HEK293 (cell line): ENCODE data around the gene MAGI2.

Source experiments
- ATF2 ChIP-seq: fragments of 450-650 bp; formaldehyde crosslinking; IDR thresholded peaks from 2 replicates; pipeline ENCODE4 v1.5.1; 2016; ENCODE audit warnings: missing biosample characterization, missing genetic modification characterization, low read depth
- KLF16 ChIP-seq: fragments of 450-650 bp; formaldehyde crosslinking; IDR thresholded peaks from 2 replicates; pipeline ENCODE4 v1.5.1; 2017; ENCODE audit warnings: missing biosample characterization, missing genetic modification characterization
- PBX3 ChIP-seq: sonication (generic); formaldehyde crosslinking; IDR thresholded peaks from 2 replicates; pipeline ENCODE4 v1.8.1; 2022; ENCODE audit warnings: mild to moderate bottlenecking, moderate library complexity, missing genetic modification reagents
- WT1 ChIP-seq: fragments of 450-650 bp; formaldehyde crosslinking; IDR thresholded peaks from 2 replicates; pipeline ENCODE4 v1.5.1; 2016; ENCODE audit warnings: missing biosample characterization, missing genetic modification characterization
- YY1 ChIP-seq: fragments of 450-650 bp; formaldehyde crosslinking; IDR thresholded peaks from 2 replicates; pipeline ENCODE4 v1.5.1; 2018; ENCODE audit warnings: missing biosample characterization, missing genetic modification characterization
- ZNF184 ChIP-seq: fragments of 450-650 bp; IDR thresholded peaks from 2 replicates; pipeline ENCODE4 v1.5.1; 2018; ENCODE audit warnings: missing biosample characterization, mild to moderate bottlenecking, missing genetic modification characterization
- ZNF274 ChIP-seq, 2 experiments: fragments of 200-500 bp in 1 of 2; fragments of 450-650 bp in 1 of 2; sonication (Bioruptor generic) in 1 of 2; formaldehyde crosslinking in 1 of 2; IDR thresholded peaks; 2 replicates each; pipeline versions ENCODE4 v1.5.1 to v1.6.1; 2014 to 2016; ENCODE audit warnings: borderline replicate concordance in 1 of 2, inconsistent platforms in 1 of 2, low read length in 1 of 2, missing biosample characterization in 1 of 2, missing genetic modification characterization in 1 of 2
- ZNF391 ChIP-seq: fragments of 450-650 bp; formaldehyde crosslinking; IDR thresholded peaks from 2 replicates; pipeline ENCODE4 v1.5.1; 2016; ENCODE audit warnings: low read depth, missing biosample characterization, missing genetic modification characterization, borderline replicate concordance
- ZNF423 ChIP-seq: fragments of 450-650 bp; formaldehyde crosslinking; IDR thresholded peaks from 2 replicates; pipeline ENCODE4 v1.5.1; 2016; ENCODE audit warnings: missing biosample characterization, missing genetic modification characterization
- ZNF555 ChIP-seq: fragments of 450-650 bp; formaldehyde crosslinking; conservative IDR thresholded peaks from 2 replicates; pipeline ENCODE4 v1.5.1; 2017; ENCODE audit warnings: missing biosample characterization, mild to moderate bottlenecking, missing genetic modification characterization, inconsistent platforms
- ZNF777 ChIP-seq: fragments of 450-650 bp; formaldehyde crosslinking; IDR thresholded peaks from 2 replicates; pipeline ENCODE4 v1.5.1; 2017; ENCODE audit warnings: missing biosample characterization, missing genetic modification characterization, borderline replicate concordance
- TF ChIP-seq, protein P1 (sequence below): fragments of 450-650 bp; formaldehyde crosslinking; IDR thresholded peaks from 2 replicates; pipeline ENCODE4 v1.5.1; 2016; ENCODE audit warnings: missing biosample characterization, missing genetic modification characterization
- TF ChIP-seq, protein P2 (sequence below): fragments of 450-650 bp; formaldehyde crosslinking; IDR thresholded peaks from 2 replicates; pipeline ENCODE4 v1.5.1; 2017; ENCODE audit warnings: missing biosample characterization, missing genetic modification characterization
- TF ChIP-seq, protein P3 (sequence below): fragments of 450-650 bp; formaldehyde crosslinking; IDR thresholded peaks from 2 replicates; pipeline ENCODE4 v1.5.1; 2016; ENCODE audit warnings: missing biosample characterization, missing genetic modification characterization

GRCh38 chr7:78170815-78171214 lies 1282.7 kb downstream of the MAGI2 start:
- TF ChIP-seq PBX3 (CRISPR knock-in tag) (no peak), ZNF423 (tag by site-specific recombination) (no peak), ZNF274 (IDR thresholded peaks at IDR 0.05; ENCODE audit: low read length) (no peak), ZNF274 (tag by site-specific recombination; IDR thresholded peaks at IDR 0.05; ENCODE audit: borderline replicate concordance) (no peak), YY1 (tag by site-specific recombination) (no peak), ATF2 (tag by site-specific recombination) (no peak), ZNF555 (tag by site-specific recombination) (no peak), KLF16 (tag by site-specific recombination) (no peak), WT1 (tag by site-specific recombination) (no peak), ZNF184 (tag by site-specific recombination) (no peak), ZNF391 (tag by site-specific recombination) (no peak), ZNF777 (tag by site-specific recombination) (no peak)
- TF ChIP-seq, protein P1, sequence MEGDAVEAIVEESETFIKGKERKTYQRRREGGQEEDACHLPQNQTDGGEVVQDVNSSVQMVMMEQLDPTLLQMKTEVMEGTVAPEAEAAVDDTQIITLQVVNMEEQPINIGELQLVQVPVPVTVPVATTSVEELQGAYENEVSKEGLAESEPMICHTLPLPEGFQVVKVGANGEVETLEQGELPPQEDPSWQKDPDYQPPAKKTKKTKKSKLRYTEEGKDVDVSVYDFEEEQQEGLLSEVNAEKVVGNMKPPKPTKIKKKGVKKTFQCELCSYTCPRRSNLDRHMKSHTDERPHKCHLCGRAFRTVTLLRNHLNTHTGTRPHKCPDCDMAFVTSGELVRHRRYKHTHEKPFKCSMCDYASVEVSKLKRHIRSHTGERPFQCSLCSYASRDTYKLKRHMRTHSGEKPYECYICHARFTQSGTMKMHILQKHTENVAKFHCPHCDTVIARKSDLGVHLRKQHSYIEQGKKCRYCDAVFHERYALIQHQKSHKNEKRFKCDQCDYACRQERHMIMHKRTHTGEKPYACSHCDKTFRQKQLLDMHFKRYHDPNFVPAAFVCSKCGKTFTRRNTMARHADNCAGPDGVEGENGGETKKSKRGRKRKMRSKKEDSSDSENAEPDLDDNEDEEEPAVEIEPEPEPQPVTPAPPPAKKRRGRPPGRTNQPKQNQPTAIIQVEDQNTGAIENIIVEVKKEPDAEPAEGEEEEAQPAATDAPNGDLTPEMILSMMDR (tag by site-specific recombination): no peak
- TF ChIP-seq, protein P2, sequence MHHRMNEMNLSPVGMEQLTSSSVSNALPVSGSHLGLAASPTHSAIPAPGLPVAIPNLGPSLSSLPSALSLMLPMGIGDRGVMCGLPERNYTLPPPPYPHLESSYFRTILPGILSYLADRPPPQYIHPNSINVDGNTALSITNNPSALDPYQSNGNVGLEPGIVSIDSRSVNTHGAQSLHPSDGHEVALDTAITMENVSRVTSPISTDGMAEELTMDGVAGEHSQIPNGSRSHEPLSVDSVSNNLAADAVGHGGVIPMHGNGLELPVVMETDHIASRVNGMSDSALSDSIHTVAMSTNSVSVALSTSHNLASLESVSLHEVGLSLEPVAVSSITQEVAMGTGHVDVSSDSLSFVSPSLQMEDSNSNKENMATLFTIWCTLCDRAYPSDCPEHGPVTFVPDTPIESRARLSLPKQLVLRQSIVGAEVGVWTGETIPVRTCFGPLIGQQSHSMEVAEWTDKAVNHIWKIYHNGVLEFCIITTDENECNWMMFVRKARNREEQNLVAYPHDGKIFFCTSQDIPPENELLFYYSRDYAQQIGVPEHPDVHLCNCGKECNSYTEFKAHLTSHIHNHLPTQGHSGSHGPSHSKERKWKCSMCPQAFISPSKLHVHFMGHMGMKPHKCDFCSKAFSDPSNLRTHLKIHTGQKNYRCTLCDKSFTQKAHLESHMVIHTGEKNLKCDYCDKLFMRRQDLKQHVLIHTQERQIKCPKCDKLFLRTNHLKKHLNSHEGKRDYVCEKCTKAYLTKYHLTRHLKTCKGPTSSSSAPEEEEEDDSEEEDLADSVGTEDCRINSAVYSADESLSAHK (tag by site-specific recombination): no peak
- TF ChIP-seq, protein P3, sequence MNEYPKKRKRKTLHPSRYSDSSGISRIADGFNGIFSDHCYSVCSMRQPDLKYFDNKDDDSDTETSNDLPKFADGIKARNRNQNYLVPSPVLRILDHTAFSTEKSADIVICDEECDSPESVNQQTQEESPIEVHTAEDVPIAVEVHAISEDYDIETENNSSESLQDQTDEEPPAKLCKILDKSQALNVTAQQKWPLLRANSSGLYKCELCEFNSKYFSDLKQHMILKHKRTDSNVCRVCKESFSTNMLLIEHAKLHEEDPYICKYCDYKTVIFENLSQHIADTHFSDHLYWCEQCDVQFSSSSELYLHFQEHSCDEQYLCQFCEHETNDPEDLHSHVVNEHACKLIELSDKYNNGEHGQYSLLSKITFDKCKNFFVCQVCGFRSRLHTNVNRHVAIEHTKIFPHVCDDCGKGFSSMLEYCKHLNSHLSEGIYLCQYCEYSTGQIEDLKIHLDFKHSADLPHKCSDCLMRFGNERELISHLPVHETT (tag by site-specific recombination): no peak
